ENCODE results near the gene SPRTN. TPM values are rescaled to one million over a fixed set of nuclear protein-coding genes. Genes with fewer than 3 reads are reported as not detected.

Gene SPRTN
- total and polyA plus RNA-seq, 2 of the 8 experiments (the other 6 are each of a cell fraction or from before 2014, with no cell fraction given), result 6.6 to 15.1 TPM

DNA sequence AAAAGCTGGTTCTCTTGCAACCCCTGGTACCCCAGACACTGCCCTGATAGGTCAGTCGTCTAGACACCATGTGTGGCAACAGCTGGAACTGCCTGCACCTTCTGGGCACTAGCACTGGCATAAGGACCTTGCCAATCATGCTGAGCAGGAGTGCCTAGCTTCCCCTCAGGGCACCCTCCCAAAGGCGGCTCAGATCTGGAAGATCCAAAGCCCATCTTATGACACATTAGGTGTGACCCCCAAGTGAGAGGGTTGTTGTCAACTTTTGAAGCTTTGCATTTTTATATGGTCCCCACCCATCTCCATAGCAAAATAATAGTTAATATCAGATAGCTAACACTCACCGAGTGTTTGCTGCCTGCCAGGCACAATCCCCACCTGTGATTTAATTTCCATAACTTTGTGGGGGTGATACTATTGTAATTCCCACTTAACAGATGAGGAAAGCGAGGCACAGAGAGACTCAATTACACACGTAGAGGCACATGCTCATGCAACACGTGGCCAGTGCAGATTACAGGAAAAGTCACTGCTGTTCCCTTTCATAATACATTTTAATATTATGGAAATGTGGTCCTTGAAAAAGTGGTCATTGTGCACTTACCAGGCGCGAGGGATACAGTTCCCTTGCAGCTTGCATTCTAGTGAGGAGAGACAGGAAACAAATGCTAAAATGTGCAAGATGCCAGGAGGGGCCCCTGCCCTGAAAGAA lies 26.2 kb upstream of the SPRTN start:
- Histone ChIP-seq H2BK5ac (ENCODE audit: low read depth, low read length) (no peak overlapping the region), H4K8ac (ENCODE audit: extremely low read depth, insufficient read depth, low read length) (no peak overlapping the region), H2BK15ac (ENCODE audit: low read length) (no peak overlapping the region), H3K79me2 (ENCODE audit: control insufficient read depth in 1 of 2, insufficient read depth in 2 of 2, low read length in 2 of 2) (no peaks in the 10 kb centered on the region), H3K14ac (ENCODE audit: insufficient read length) (no peak overlapping the region), H4K5ac (ENCODE audit: insufficient read length, low read depth, low read length) (no peak overlapping the region), H3K56ac (replicated peaks; ENCODE audit: insufficient read length, low read depth, low read length) (no peak overlapping the region), H4K20me1 (replicated peaks in 1 of 2; ENCODE audit: control insufficient read depth in 1 of 2, insufficient read depth in 2 of 2, low read length in 2 of 2) (no peaks in the 10 kb centered on the region), H2AK5ac (ENCODE audit: low read depth, low read length) (no peak overlapping the region), H4K91ac (replicated peaks; ENCODE audit: insufficient read length, low read length) (no peak overlapping the region), H3K4me2 (ENCODE audit: insufficient read depth in 1 of 2, low read depth in 2 of 2, low read length in 2 of 2) (no peak overlapping the region), H3K4me1 (replicated peaks in 1 of 4; ENCODE audit: control insufficient read depth in 3 of 4, insufficient read depth in 4 of 4, low read length in 3 of 4) (no peaks in the 10 kb centered on the region), H3K4me3 (ENCODE audit: extremely low read depth in 1 of 4, insufficient read depth in 2 of 4, low read depth in 3 of 4, low read length in 4 of 4) (no peak overlapping the region), H2AFZ (ENCODE audit: low read length) (no peak overlapping the region), H3K27ac (ENCODE audit: low read depth, low read length) (no peak overlapping the region), H3K4ac (replicated peaks; ENCODE audit: insufficient read length, low read depth, low read length) (no peak overlapping the region), H3K79me1 (ENCODE audit: low read depth, low read length) (no peaks in the 10 kb centered on the region; the same call in 1 of the 2 replicates), H3K23me2 (ENCODE audit: low read depth, low read length) (no peaks in the 10 kb centered on the region), H2BK12ac (ENCODE audit: low read depth, low read length) (no peak overlapping the region), H3K27me3 (replicated peaks in 1 of 4; ENCODE audit: control insufficient read depth in 3 of 4, extremely low read depth in 1 of 4, insufficient read depth in 3 of 4, low read length in 3 of 4) (no peaks in the 10 kb centered on the region), H3K9ac (replicated peaks in 1 of 4; ENCODE audit: extremely low read depth in 1 of 4, low read depth in 3 of 4, low read length in 3 of 4) (no peak overlapping the region), H2BK20ac (ENCODE audit: low read length) (no peak overlapping the region), H2BK120ac (replicated peaks; ENCODE audit: low read depth, low read length) (no peak overlapping the region), H3K9me3 (ENCODE audit: insufficient read depth in 2 of 2, low read depth in 1 of 2, low read length in 1 of 2) (no peaks in the 10 kb centered on the region), H3K23ac (ENCODE audit: insufficient read length) (no peak overlapping the region), H3K18ac (ENCODE audit: extremely low read depth, low read length) (no peak overlapping the region), H3K36me3 (ENCODE audit: control insufficient read depth in 2 of 4, insufficient read depth in 4 of 4, low read length in 3 of 4) (no peaks in the 10 kb centered on the region)
- CTCF ChIA-PET (ENCODE audit: partially characterized antibody), result interaction anchor here (0.9 to 1.1 kb wide), 3 partner anchors 15 to 290 kb away, joined by 3 to 4 read pairs (median 3); no protein-coding TSS in a partner anchor
- POLR2A ChIA-PET (ENCODE audit: partially characterized antibody), result no interaction called here
- no peak for FAIRE-seq
- 78% methylated on average over 8 of the region's 8 CpGs; no CpG with 5 or more reads in 1 of the 2 experiments for WGBS, 2 experiments (ENCODE audit: extremely low coverage in 1 of 2, insufficient coverage in 1 of 2, insufficient read length in 1 of 2, insufficient replicate concordance in 2 of 2, low coverage in 1 of 2, low lambda C conversion rate in 2 of 2, missing lambda C conversion rate in 1 of 2)
- TF ChIP-seq, protein P1, sequence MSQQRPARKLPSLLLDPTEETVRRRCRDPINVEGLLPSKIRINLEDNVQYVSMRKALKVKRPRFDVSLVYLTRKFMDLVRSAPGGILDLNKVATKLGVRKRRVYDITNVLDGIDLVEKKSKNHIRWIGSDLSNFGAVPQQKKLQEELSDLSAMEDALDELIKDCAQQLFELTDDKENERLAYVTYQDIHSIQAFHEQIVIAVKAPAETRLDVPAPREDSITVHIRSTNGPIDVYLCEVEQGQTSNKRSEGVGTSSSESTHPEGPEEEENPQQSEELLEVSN (IDR thresholded peaks at IDR 0.05), result no peak
- TF ChIP-seq HDAC6 (IDR thresholded peaks at IDR 0.05; ENCODE audit: low read depth, low read length) (no peak), EP300 (IDR thresholded peaks at IDR 0.05; ENCODE audit: borderline replicate concordance in 1 of 2, low read depth in 2 of 2, low read length in 2 of 2) (no peak)
- TF ChIP-seq, protein P2, sequence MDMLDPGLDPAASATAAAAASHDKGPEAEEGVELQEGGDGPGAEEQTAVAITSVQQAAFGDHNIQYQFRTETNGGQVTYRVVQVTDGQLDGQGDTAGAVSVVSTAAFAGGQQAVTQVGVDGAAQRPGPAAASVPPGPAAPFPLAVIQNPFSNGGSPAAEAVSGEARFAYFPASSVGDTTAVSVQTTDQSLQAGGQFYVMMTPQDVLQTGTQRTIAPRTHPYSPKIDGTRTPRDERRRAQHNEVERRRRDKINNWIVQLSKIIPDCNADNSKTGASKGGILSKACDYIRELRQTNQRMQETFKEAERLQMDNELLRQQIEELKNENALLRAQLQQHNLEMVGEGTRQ (IDR thresholded peaks at IDR 0.05; ENCODE audit: low read length), result no peak
- no peak for DNase-seq (ENCODE audit: low read depth in 1 of 2, low spot score in 2 of 2)
